ENCODE measurements around the gene FAM107A.
A peak's percentile ranks its signal among the peaks of the same experiment; 100 is the strongest.

FAM107A gene

GRCh38 chr3:58594117-58594516, 16.9 kb upstream of the FAM107A start:
- H3K4me3 ChIP-seq: no peak overlapping the region
- no peak overlapping the region for H3K27ac ChIP-seq
- no peaks in the 10 kb centered on the region for H3K27me3 ChIP-seq
- H3K36me3 ChIP-seq: no peaks in the 10 kb centered on the region
- TF ChIP-seq CTCF (IDR thresholded peaks at IDR 0.05): no peak
- H3K9me3 ChIP-seq: no peaks in the 10 kb centered on the region
- intact Hi-C loops (cut with DNase I; ENCODE audit: low total_unique reads): no loop called here
- DNase-seq: no peak
- no peaks in the 10 kb centered on the region for H3K4me1 ChIP-seq

DNA sequence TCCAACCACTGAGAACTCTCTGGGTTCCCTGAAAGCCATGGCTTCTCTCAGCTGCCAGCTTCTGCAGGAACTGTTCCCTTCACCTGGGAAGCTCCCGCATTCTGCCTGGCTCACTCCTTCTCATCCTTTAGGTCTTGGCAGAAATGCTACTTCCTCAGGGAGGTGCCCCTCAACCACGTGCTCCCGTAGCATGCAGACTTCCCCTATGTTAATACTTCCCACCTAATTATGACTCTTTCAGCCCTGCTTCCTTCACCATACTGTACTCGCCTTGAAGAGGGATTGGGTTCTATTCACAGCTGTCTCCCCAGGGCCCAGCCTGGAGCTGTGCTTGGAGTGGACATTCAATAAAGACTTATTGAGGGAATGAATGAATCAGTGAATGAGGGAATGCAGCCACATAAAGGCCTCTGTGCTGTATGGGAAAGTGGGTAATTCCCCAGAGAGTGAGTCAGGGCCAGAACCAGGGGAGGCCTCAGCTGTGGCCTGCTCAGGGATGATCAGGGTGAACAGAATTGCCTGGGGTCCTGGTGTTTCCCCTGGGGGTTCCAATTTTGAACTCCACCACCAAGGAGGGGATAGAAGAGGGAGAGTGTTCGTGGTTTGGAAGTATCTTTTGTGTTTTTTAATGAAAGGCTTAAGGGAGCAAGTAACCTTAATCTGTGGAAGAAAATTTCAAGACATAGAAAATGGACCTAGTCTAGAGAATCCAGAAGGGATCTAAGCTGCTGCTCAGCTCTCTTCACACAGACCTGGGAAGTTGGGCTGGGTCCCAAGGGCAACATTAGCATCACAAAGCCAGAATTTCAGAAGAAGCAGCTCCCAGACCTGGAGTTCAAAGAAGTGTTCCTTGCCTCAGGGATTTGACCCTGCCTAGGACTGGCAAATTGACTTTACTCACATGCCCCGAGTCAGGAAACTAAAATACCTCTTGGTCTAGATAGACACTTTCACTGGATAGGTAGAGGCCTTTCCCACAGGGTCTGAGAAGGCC, 14.6 kb upstream of the FAM107A start:
- intact Hi-C loops (cut with DNase I; ENCODE audit: low total_unique reads): no loop called here
- peaks cover 0 to 12% of the 10 kb centered on the region in 2 donors for H3K27me3 ChIP-seq
- TF ChIP-seq CTCF (IDR thresholded peaks at IDR 0.05): no peak
- no peak overlapping the region for H3K4me3 ChIP-seq
- DNase-seq: no peak
- H3K9me3 ChIP-seq: no peaks in the 10 kb centered on the region
- H3K36me3 ChIP-seq: no peaks in the 10 kb centered on the region
- H3K27ac ChIP-seq: no peak overlapping the region
- H3K4me1 ChIP-seq: peaks cover 0 to 3% (median 3%) of the 10 kb centered on the region in 4 donors

DNA sequence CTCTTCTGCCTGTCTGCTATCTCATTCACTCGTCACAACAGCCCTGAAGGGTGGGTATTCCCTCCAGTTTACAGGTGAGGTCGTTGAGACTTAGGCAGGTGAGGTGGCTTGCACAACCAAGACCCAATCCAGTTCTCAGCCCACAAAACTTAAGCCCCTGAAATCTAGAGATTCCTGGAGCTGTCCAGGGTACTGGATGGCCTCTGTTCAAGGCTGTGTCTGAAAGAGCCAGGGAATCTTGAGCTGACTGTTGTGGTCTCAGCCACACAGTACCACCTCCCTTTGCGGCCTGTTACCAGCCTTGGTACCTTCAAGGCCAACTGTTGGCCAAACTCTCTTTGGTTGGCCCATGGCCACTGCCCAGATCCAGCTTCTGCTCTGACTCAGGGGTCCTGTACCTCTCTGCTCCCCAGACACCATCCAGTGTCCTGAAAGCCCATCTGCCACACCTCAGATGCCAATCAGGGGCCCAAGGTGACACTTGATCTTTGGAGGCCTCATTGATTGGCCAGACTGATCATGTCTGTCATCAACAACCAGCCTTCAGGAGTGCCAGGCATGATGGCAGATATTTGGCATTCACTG, 10.9 kb upstream of the FAM107A start:
- H3K36me3 ChIP-seq: no peaks in the 10 kb centered on the region
- no peak overlapping the region for H3K27ac ChIP-seq
- no peak for DNase-seq
- H3K4me1 ChIP-seq: peaks cover 0 to 18% (median 13%) of the 10 kb centered on the region in 4 donors
- no peaks in the 10 kb centered on the region for H3K9me3 ChIP-seq
- no peak for TF ChIP-seq CTCF (IDR thresholded peaks at IDR 0.05)
- H3K4me3 ChIP-seq: no peak overlapping the region
- H3K27me3 ChIP-seq: peaks cover 0 to 18% of the 10 kb centered on the region in 2 donors
- intact Hi-C loops (cut with DNase I; ENCODE audit: low total_unique reads): no loop called here

DNA sequence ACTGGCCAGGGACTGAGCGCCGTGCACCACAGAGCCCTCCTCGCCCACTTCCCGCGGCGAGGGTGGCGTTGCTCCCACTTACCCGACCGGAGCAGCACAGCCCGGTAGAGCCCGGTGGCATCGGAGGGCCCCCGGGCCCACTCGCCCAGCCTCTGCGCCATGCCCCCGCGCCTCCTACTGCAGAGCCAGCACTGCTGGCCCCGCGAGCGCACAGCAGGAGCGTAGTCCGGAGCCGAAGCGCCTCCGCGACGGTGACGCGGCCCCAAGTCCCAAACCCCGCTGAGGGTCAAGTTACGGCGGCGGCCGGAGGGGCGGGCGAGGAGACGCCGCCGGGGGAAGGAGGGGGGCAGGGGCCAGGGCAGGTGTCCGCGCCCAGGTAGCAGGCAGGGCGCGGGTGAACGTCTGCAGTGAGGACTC, 9.6 kb upstream of the FAM107A start:
- Histone ChIP-seq H3K9me3 (no peaks in the 10 kb centered on the region), H3K27ac (no peak overlapping the region), H3K36me3 (no peaks in the 10 kb centered on the region), H3K4me3 (peak overlapping the region in 1 of 2 donors; percentile 9), H3K27me3 (peaks cover 0 to 22% of the 10 kb centered on the region in 2 donors), H3K4me1 (peaks cover 0 to 18% (median 13%) of the 10 kb centered on the region in 4 donors)
- intact Hi-C loops (cut with DNase I; ENCODE audit: low total_unique reads): no loop called here
- TF ChIP-seq CTCF (IDR thresholded peaks at IDR 0.05): no peak
- DNase-seq: no peak

DNA sequence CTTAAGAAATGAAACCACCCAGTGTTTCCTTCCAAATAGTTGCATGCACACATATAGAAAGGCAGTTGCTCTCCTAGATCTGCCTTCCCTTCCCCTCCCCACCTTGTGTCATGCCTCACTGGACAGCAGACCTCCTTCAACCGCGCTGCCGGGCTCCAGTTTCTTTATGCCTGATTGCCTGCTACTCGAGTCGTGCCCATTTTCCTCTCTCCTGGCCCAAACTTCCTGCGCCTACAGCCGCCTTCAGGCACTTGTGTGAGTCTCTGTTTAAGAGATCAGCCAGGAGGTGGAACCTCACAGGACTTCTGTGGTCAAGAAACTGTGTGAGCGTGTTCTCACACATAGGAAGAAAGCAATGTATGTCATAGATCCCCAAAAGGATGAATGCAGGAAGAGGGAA, 8.8 kb upstream of the FAM107A start:
- H3K9me3 ChIP-seq: no peaks in the 10 kb centered on the region
- no peak for DNase-seq
- intact Hi-C loops (cut with DNase I; ENCODE audit: low total_unique reads): no loop called here
- H3K27me3 ChIP-seq: peaks cover 0 to 22% of the 10 kb centered on the region in 2 donors
- no peaks in the 10 kb centered on the region for H3K36me3 ChIP-seq
- peaks cover 0 to 18% (median 13%) of the 10 kb centered on the region in 4 donors for H3K4me1 ChIP-seq
- TF ChIP-seq CTCF (IDR thresholded peaks at IDR 0.05): no peak
- peak overlapping the region; percentile 57 to 67 for H3K4me3 ChIP-seq
- peak overlapping the region in 1 of 2 donors; percentile 68 for H3K27ac ChIP-seq

Measured in tibial artery (tissue), 4 donors.